SK-N-SH treated with all-trans-retinoic acid at 6 μM for 48 hours (cell line): Measurements from ENCODE around the gene BRD7.

Source experiments
- ATAC-seq: fragments of 200-7000 bp; cut with Tn5 transposase; 3 replicates; pipeline ENCODE4 v1.9.1; 2020; ENCODE audit warnings: mild to moderate bottlenecking, moderate library complexity
- ARNTL ChIP-seq: fragments of 450-650 bp; formaldehyde crosslinking; IDR thresholded peaks from 2 replicates; pipeline ENCODE4 v1.5.0; 2020; ENCODE audit warnings: low read depth, mild to moderate bottlenecking, moderate library complexity, borderline replicate concordance
- BACH2 ChIP-seq: fragments of 250-450 bp; sonication (Bioruptor Pico); IDR thresholded peaks from 2 replicates; pipeline ENCODE4 v1.9.0; 2021; ENCODE audit warnings: mild to moderate bottlenecking, borderline replicate concordance
- CREB5 ChIP-seq: fragments of 250-450 bp; sonication (Bioruptor Pico); IDR thresholded peaks from 2 replicates; pipeline ENCODE4 v1.5.1; 2020; ENCODE audit warnings: low read depth, mild to moderate bottlenecking, moderate library complexity
- CSDC2 ChIP-seq: fragments of 250-450 bp; sonication (Bioruptor Pico); IDR thresholded peaks from 2 replicates; pipeline ENCODE4 v1.5.0; 2020; ENCODE audit warnings: mild to moderate bottlenecking, moderate library complexity
- GLIS3 ChIP-seq: fragments of 250-450 bp; sonication (Bioruptor Pico); IDR thresholded peaks from 2 replicates; pipeline ENCODE4 v1.5.0; 2020; ENCODE audit warnings: mild to moderate bottlenecking, moderate library complexity
- ISL1 ChIP-seq: fragments of 250-450 bp; sonication (Bioruptor Pico); IDR thresholded peaks from 2 replicates; pipeline ENCODE4 v2.1.2; 2022; ENCODE audit warnings: mild to moderate bottlenecking, moderate library complexity
- OSR1 ChIP-seq: fragments of 250-450 bp; sonication (Bioruptor Pico); IDR thresholded peaks from 2 replicates; pipeline ENCODE4 v1.8.0; 2022; ENCODE audit warnings: moderate library complexity, mild to moderate bottlenecking, inconsistent platforms
- PPARA ChIP-seq: fragments of 250-450 bp; sonication (Bioruptor Pico); IDR thresholded peaks from 2 replicates; pipeline ENCODE4 v1.5.0; 2020; ENCODE audit warnings: mild to moderate bottlenecking, borderline replicate concordance
- RARB ChIP-seq: fragments of 250-450 bp; sonication (Bioruptor Pico); IDR thresholded peaks from 2 replicates; pipeline ENCODE4 v1.8.0; 2021; ENCODE audit warnings: mild to moderate bottlenecking, moderate library complexity
- SNAI2 ChIP-seq: fragments of 250-450 bp; sonication (Bioruptor Pico); IDR thresholded peaks from 2 replicates; pipeline ENCODE4 v1.5.0; 2020; ENCODE audit warnings: mild to moderate bottlenecking, moderate library complexity
- TCF4 ChIP-seq: fragments of 250-450 bp; sonication (Bioruptor Pico); IDR thresholded peaks from 2 replicates; pipeline ENCODE4 v1.8.0; 2021; ENCODE audit warnings: mild to moderate bottlenecking, moderate library complexity, borderline replicate concordance
- TOX ChIP-seq: fragments of 250-450 bp; sonication (Bioruptor Pico); IDR thresholded peaks from 2 replicates; pipeline ENCODE4 v1.8.0; 2021; ENCODE audit warnings: mild to moderate bottlenecking, moderate library complexity, borderline replicate concordance
- ZC3H10 ChIP-seq: fragments of 250-450 bp; sonication (Bioruptor Pico); IDR thresholded peaks from 2 replicates; pipeline ENCODE4 v1.5.1; 2021; ENCODE audit warnings: mild to moderate bottlenecking, moderate library complexity
- ZFP3 ChIP-seq: fragments of 250-450 bp; sonication (Bioruptor Pico); IDR thresholded peaks from 2 replicates; pipeline ENCODE4 v1.5.0; 2020; ENCODE audit warnings: mild to moderate bottlenecking, moderate library complexity
- ZFP30 ChIP-seq: fragments of 450-650 bp; formaldehyde crosslinking; IDR thresholded peaks from 2 replicates; pipeline ENCODE4 v1.5.0; 2022; ENCODE audit warnings: mild to moderate bottlenecking, moderate library complexity
- ZNF565 ChIP-seq: fragments of 450-650 bp; formaldehyde crosslinking; conservative IDR thresholded peaks from 2 replicates; pipeline ENCODE4 v1.5.0; 2020; ENCODE audit warnings: low read depth, mild to moderate bottlenecking, moderate library complexity
- ZNF70 ChIP-seq: fragments of 450-650 bp; formaldehyde crosslinking; IDR thresholded peaks from 2 replicates; pipeline ENCODE4 v1.5.0; 2020; ENCODE audit warnings: mild to moderate bottlenecking, moderate library complexity
- ZNF8 ChIP-seq: fragments of 450-650 bp; formaldehyde crosslinking; IDR thresholded peaks from 2 replicates; pipeline ENCODE4 v1.5.0; 2020; ENCODE audit warnings: mild to moderate bottlenecking, moderate library complexity
- TF ChIP-seq, protein P1 (sequence below): fragments of 250-450 bp; sonication (Bioruptor Pico); IDR thresholded peaks from 2 replicates; pipeline ENCODE4 v1.8.0; 2021; ENCODE audit warnings: low read depth, mild to moderate bottlenecking, moderate library complexity, borderline replicate concordance
- TF ChIP-seq, protein P2 (sequence below): fragments of 250-450 bp; sonication (Bioruptor Pico); IDR thresholded peaks from 2 replicates; pipeline ENCODE4 v1.5.0; 2020; ENCODE audit warnings: mild to moderate bottlenecking, moderate library complexity
- TF ChIP-seq, protein P3 (sequence below): fragments of 250-450 bp; sonication (Bioruptor Pico); IDR thresholded peaks from 2 replicates; pipeline ENCODE4 v1.8.0; 2020; ENCODE audit warnings: mild to moderate bottlenecking, moderate library complexity, borderline replicate concordance

BRD7 gene

GRCh38 chr16:50363656-50364055 lies 5.1 kb downstream of the BRD7 start:
- TF ChIP-seq RARB (CRISPR knock-in tag) (no peak), ZC3H10 (CRISPR knock-in tag) (no peak), ZNF70 (CRISPR knock-in tag) (no peak), ISL1 (CRISPR knock-in tag) (no peak)
- no peak for ATAC-seq

- no peak for ATAC-seq
- TF ChIP-seq, protein P1, sequence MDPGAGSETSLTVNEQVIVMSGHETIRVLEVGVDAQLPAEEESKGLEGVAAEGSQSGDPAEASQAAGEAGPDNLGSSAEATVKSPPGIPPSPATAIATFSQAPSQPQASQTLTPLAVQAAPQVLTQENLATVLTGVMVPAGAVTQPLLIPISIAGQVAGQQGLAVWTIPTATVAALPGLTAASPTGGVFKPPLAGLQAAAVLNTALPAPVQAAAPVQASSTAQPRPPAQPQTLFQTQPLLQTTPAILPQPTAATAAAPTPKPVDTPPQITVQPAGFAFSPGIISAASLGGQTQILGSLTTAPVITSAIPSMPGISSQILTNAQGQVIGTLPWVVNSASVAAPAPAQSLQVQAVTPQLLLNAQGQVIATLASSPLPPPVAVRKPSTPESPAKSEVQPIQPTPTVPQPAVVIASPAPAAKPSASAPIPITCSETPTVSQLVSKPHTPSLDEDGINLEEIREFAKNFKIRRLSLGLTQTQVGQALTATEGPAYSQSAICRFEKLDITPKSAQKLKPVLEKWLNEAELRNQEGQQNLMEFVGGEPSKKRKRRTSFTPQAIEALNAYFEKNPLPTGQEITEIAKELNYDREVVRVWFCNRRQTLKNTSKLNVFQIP (CRISPR knock-in tag) = no peak
- TF ChIP-seq GLIS3 (CRISPR knock-in tag) (no peak), ZFP30 (CRISPR knock-in tag) (no peak), ZNF8 (no peak), CREB5 (CRISPR knock-in tag) (no peak), TOX (CRISPR knock-in tag) (no peak), ARNTL (CRISPR knock-in tag) (no peak), PPARA (no peak), CSDC2 (CRISPR knock-in tag) (no peak), TCF4 (CRISPR knock-in tag) (no peak), OSR1 (no peak), ZNF565 (CRISPR knock-in tag) (no peak)
Observed at GRCh38 chr16:50360779-50361178, 8.0 kb downstream of the BRD7 start.

- TF ChIP-seq RARB (CRISPR knock-in tag) (no peak), ZNF565 (CRISPR knock-in tag) (no peak), OSR1 (no peak), ZFP3 (CRISPR knock-in tag) (no peak), CREB5 (CRISPR knock-in tag) (no peak), ZNF70 (CRISPR knock-in tag) (no peak), PPARA (no peak), ISL1 (CRISPR knock-in tag) (no peak), ZFP30 (CRISPR knock-in tag) (no peak), TCF4 (CRISPR knock-in tag) (no peak), ZC3H10 (CRISPR knock-in tag) (no peak), BACH2 (CRISPR knock-in tag) (no peak), TOX (CRISPR knock-in tag) (no peak), CSDC2 (CRISPR knock-in tag) (no peak), GLIS3 (CRISPR knock-in tag) (no peak)
- TF ChIP-seq, protein P2, sequence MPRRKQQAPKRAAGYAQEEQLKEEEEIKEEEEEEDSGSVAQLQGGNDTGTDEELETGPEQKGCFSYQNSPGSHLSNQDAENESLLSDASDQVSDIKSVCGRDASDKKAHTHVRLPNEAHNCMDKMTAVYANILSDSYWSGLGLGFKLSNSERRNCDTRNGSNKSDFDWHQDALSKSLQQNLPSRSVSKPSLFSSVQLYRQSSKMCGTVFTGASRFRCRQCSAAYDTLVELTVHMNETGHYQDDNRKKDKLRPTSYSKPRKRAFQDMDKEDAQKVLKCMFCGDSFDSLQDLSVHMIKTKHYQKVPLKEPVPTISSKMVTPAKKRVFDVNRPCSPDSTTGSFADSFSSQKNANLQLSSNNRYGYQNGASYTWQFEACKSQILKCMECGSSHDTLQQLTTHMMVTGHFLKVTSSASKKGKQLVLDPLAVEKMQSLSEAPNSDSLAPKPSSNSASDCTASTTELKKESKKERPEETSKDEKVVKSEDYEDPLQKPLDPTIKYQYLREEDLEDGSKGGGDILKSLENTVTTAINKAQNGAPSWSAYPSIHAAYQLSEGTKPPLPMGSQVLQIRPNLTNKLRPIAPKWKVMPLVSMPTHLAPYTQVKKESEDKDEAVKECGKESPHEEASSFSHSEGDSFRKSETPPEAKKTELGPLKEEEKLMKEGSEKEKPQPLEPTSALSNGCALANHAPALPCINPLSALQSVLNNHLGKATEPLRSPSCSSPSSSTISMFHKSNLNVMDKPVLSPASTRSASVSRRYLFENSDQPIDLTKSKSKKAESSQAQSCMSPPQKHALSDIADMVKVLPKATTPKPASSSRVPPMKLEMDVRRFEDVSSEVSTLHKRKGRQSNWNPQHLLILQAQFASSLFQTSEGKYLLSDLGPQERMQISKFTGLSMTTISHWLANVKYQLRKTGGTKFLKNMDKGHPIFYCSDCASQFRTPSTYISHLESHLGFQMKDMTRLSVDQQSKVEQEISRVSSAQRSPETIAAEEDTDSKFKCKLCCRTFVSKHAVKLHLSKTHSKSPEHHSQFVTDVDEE (CRISPR knock-in tag) = no peak
- no peak for ATAC-seq
Observed at GRCh38 chr16:50360033-50360778, 8.6 kb downstream of the BRD7 start.

- ATAC-seq = no peak
- TF ChIP-seq, protein P2 (CRISPR knock-in tag) = no peak
- no peak for TF ChIP-seq ZFP30 (CRISPR knock-in tag)
- TF ChIP-seq, protein P3, sequence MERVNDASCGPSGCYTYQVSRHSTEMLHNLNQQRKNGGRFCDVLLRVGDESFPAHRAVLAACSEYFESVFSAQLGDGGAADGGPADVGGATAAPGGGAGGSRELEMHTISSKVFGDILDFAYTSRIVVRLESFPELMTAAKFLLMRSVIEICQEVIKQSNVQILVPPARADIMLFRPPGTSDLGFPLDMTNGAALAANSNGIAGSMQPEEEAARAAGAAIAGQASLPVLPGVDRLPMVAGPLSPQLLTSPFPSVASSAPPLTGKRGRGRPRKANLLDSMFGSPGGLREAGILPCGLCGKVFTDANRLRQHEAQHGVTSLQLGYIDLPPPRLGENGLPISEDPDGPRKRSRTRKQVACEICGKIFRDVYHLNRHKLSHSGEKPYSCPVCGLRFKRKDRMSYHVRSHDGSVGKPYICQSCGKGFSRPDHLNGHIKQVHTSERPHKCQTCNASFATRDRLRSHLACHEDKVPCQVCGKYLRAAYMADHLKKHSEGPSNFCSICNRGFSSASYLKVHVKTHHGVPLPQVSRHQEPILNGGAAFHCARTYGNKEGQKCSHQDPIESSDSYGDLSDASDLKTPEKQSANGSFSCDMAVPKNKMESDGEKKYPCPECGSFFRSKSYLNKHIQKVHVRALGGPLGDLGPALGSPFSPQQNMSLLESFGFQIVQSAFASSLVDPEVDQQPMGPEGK (CRISPR knock-in tag) = no peak
- no peak for TF ChIP-seq SNAI2
Observed at GRCh38 chr16:50359626-50360025, 9.2 kb downstream of the BRD7 start.
